HG03378 (cell line): ENCODE measurements around the gene AGBL2.
"Not testable (repeated sequence)": the region's sequence is repeated elsewhere in the genome, so short reads cannot be mapped to it uniquely, and the experiment has no call there.

ENCODE experiments used
- ATAC-seq: cut with Tn5 transposase; IDR thresholded peaks from one replicate; pipeline ENCODE4 v1.9.1; 2021; ENCODE audit warnings: mild to moderate bottlenecking, moderate library complexity; ENCODE audit not compliant: unreplicated experiment

AGBL2 gene

GRCh38 chr11:47691979-47692378 lies 23.2 kb downstream of the AGBL2 start:
- no peak for ATAC-seq

- no peak for ATAC-seq
Measured at GRCh38 chr11:47689480-47689879, 25.7 kb downstream of the AGBL2 start.

GRCh38 chr11:47688991-47689390 lies 26.2 kb downstream of the AGBL2 start:
- ATAC-seq: no peak

- no peak for ATAC-seq
Measured at GRCh38 chr11:47688111-47688510, 27.1 kb downstream of the AGBL2 start.

GRCh38 chr11:47686704-47687103 lies 28.5 kb downstream of the AGBL2 start:
- ATAC-seq: not testable (repeated sequence)

- no peak for ATAC-seq
Measured at GRCh38 chr11:47686151-47686550, 29.0 kb downstream of the AGBL2 start.

- no peak for ATAC-seq
Measured at GRCh38 chr11:47675851-47676250, 39.3 kb downstream of the AGBL2 start.

GRCh38 chr11:47672283-47672730 lies 42.9 kb downstream of the AGBL2 start:
- no peak for ATAC-seq

- no peak for ATAC-seq
Measured at GRCh38 chr11:47669856-47670255, 45.3 kb downstream of the AGBL2 start.

- ATAC-seq: no peak
Measured at GRCh38 chr11:47668665-47669064, 46.5 kb downstream of the AGBL2 start.

- ATAC-seq: no peak
Measured at GRCh38 chr11:47667555-47667954, 47.6 kb downstream of the AGBL2 start.

- no peak for ATAC-seq
Measured at GRCh38 chr11:47667135-47667534, 48.0 kb downstream of the AGBL2 start.

GRCh38 chr11:47664936-47665335 lies 50.2 kb downstream of the AGBL2 start:
- not testable (repeated sequence) for ATAC-seq

GRCh38 chr11:47661245-47661644 lies 53.9 kb downstream of the AGBL2 start:
- ATAC-seq: no peak

- no peak for ATAC-seq
Measured at GRCh38 chr11:47659276-47659675, 55.9 kb downstream of the AGBL2 start.

GRCh38 chr11:47656260-47656885 lies 58.8 kb downstream of the AGBL2 start:
- no peak for ATAC-seq

GRCh38 chr11:47651818-47652469 lies 63.2 kb downstream of the AGBL2 start:
- ATAC-seq: no peak

- ATAC-seq: no peak
Measured at GRCh38 chr11:47649276-47649675, 65.9 kb downstream of the AGBL2 start.

GRCh38 chr11:47646019-47646418 lies 69.2 kb downstream of the AGBL2 start:
- ATAC-seq: no peak

- ATAC-seq: no peak
Measured at GRCh38 chr11:47645500-47645899, 69.7 kb downstream of the AGBL2 start.

GRCh38 chr11:47642099-47642855 lies 72.9 kb downstream of the AGBL2 start, which contains the start of gene MTCH2:
Gene MTCH2, minus strand, starts transcription at chr11:47642559. Its CDS starts 94 bp downstream, at chr11:47642465.
- ATAC-seq: peak; percentile 91

GRCh38 chr11:47641600-47642098 lies 73.5 kb downstream of the AGBL2 start:
- ATAC-seq: no peak
